Measurements from ENCODE around the gene UQCR10.
"Not testable (repeated sequence)": the region's sequence is repeated elsewhere in the genome, so short reads cannot be mapped to it uniquely, and the experiment has no call there.

The UQCR10 gene

GRCh38 chr22:29737251-29738117, 29.7 kb upstream of the UQCR10 start:
- no peak for DNase-seq (ENCODE audit: low read depth)

DNA sequence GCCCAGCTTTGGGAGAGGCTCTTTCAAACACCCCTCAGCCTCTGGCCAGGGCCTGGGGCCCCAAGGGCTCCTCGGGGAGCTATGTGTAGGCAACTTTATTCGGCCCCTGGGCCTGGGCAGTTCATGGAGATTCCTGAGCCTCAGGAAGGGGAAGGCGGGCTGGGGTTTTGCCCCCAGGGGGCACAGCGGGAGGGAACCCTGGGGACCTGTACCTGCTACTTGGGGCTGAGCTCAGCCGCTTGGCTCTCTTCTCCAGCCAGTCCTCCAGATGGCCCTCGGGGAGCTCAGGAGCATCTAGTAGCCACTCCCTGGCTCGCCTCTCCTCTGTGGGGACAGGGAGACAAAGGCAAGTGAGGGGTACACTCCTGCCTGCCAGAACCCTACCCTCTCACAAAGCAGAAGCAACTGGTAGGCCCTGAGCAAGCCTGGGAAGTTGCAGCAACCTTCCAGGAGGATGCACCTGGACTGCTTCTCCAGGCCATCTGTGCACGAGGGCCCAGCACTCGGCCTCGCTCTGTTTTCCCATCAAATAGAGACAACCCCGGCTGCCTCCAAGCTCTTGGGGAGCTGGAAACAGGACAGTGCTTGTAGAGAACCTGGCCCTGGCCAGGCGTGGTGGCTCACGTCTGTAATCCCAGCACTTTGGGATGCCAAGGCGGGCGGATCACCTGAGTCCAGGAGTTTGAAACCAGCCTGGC, 28.9 kb upstream of the UQCR10 start:
- no peak for DNase-seq (ENCODE audit: low read depth)

DNA sequence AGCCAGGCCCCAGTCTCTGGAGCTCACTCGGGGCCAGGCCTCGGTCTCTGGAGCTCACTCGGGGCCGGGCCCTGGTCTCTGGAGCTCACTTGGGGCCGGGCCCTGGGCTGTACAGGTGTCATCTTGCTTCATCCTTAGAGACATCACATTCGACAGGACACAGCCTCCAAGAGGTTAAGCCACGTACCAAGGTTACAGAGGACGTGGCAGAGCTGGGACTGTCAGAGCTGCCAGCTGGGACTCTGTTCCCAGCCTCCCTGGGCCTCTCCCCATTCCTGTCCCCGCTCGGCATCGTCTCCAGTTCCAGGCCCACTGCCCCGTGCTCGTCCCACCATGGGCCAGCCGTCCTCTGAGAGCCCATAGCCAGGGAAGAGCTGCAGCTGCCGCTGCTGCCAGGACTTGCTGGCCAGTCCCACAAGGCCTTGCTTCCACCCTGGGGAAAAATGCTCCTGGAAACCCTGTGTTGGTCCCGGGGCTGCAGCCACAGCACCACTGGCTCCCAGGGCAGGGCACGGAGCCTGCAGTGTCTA, 27.8 kb upstream of the UQCR10 start:
- no peak for DNase-seq (ENCODE audit: low read depth)

GRCh38 chr22:29740216-29740615, 27.0 kb upstream of the UQCR10 start:
- no peak for DNase-seq (ENCODE audit: low read depth)

GRCh38 chr22:29741926-29742325, 25.2 kb upstream of the UQCR10 start:
- DNase-seq (ENCODE audit: low read depth) = no peak

- no peak for DNase-seq (ENCODE audit: low read depth)
Observed at GRCh38 chr22:29742326-29742725, 24.8 kb upstream of the UQCR10 start.

- no peak for DNase-seq (ENCODE audit: low read depth)
Observed at GRCh38 chr22:29744902-29745301, 22.3 kb upstream of the UQCR10 start.

- DNase-seq (ENCODE audit: low read depth) = no peak
Observed at GRCh38 chr22:29747832-29748231, 19.3 kb upstream of the UQCR10 start.

- DNase-seq (ENCODE audit: low read depth) = no peak
Observed at GRCh38 chr22:29748248-29748893, 18.8 kb upstream of the UQCR10 start.

DNA sequence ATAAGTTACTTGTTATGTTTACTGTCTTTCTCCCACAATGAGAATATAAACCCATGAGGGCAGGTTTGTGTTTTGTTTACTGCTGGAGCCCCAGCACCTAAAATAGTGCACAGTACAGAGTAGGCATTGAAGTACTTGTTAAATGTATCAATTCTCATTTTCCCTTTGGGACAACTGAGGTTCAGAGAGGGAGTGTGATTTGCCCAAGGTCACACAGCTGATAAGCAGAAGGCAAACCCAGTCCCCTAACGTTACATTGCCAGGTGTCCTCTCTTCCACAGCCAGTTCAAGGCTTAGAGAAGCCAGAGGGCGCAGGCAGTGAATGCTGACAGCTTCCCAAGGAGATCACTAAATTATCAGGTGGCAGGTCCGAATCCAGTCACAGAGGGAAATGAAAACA, 17.1 kb upstream of the UQCR10 start:
- no peak for DNase-seq (ENCODE audit: low read depth)

GRCh38 chr22:29750559-29751538, 16.3 kb upstream of the UQCR10 start:
- DNase-seq (ENCODE audit: low read depth) = no peak

- no peak for DNase-seq (ENCODE audit: low read depth)
Observed at GRCh38 chr22:29751669-29752068, 15.5 kb upstream of the UQCR10 start.

GRCh38 chr22:29753808-29754657, 13.1 kb upstream of the UQCR10 start:
- DNase-seq (ENCODE audit: low read depth) = no peak

- not testable (repeated sequence) for DNase-seq (ENCODE audit: low read depth)
Observed at GRCh38 chr22:29754658-29755395, 12.3 kb upstream of the UQCR10 start.

DNA sequence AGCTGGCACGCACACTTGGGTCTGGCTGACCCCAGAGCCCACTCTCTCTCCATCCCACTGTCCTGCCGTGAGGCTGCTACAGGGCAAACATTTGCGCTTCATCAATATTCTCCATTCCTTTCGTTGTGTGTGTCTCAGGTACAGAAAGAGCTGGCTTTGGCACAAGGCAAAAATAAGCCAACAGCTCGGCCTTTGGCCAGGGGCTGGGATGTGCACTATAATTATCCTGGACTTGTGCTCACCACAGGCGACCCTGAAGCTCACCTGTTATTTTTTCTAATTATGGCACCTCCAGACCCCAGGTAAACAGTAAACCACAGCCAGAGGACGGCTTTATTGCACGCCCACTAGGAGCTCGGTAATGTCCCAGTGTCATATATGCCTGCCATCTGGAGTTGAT, 11.3 kb upstream of the UQCR10 start:
- no peak for DNase-seq (ENCODE audit: low read depth)

DNA sequence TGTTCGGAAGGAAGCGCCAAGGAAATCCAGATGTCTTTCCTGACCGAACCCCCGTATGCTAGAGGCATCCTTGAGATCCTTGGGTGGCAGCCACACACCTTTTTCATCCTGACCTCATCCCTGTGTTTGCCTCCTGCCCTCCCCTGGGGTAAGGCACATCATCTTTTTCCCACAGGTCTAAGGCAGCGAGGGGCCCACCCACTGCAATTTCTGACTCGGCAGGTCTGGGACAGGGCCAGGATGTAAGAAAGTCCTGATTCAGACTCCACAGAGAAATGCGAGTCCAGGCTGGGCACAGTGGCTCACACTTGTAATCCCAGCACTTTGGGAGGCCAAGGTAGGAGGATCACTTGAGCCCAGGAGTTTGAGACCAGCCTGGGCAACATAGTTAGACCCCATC, 10.8 kb upstream of the UQCR10 start:
- no peak for DNase-seq (ENCODE audit: low read depth)

- DNase-seq (ENCODE audit: low read depth) = no peak
Observed at GRCh38 chr22:29757096-29757495, 10.1 kb upstream of the UQCR10 start.

DNA sequence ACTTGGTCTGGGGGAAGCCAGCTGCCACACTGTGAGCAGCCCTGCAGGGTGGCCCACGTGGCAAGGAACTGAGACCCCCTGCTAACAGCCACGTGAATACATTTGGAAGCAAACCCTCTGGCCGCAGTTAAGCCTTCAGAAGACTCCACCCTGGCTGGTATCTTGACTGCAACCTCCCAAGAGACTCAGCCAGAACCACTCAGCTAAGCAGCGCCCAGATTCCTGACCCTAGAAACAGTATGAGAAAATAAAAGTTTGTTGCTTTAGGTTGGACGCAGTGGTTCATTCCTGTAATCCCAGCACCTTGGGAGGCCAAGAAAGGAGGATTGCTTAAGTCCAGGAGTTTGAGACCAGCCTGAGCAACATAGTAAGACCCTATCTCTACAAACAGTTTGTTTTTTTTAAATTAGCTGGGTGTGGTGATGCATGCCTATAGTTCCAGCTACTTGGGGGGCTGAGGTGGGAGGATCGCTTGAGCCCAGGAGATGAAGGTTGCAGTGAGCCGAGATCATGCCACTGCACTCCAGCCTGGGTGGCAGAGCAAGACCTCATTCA, 9.0 kb upstream of the UQCR10 start:
- no peak for DNase-seq (ENCODE audit: low read depth)

GRCh38 chr22:29758959-29759358, 8.2 kb upstream of the UQCR10 start:
- no peak for DNase-seq (ENCODE audit: low read depth)

DNA sequence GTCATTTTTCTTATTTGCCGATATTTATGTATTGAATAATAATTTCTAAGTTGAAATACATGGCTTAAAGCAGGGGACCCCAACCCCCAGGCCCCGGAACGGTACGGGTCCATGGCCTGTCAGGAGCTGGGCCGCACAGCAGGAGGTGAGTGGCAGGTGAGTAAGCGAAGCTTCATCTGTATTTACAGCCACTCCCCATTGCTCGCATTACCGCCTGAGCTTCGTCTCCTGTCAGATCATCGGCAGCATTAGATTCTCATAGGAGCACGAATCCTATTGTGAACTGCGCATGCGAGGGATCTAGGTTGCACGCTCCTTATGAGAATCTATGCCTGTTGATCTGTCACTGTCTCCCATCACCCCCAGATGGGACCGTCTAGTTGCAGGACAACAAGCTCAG, 4.9 kb upstream of the UQCR10 start:
- DNase-seq (ENCODE audit: low read depth) = no peak
